ENCODE data around the gene EPHB1. TPM values are rescaled to one million over a fixed set of nuclear protein-coding genes. Genes with fewer than 3 reads are reported as not detected.

Gene EPHB1
- total RNA-seq, 1 donor from 2014 or later, result 1.8 TPM

DNA sequence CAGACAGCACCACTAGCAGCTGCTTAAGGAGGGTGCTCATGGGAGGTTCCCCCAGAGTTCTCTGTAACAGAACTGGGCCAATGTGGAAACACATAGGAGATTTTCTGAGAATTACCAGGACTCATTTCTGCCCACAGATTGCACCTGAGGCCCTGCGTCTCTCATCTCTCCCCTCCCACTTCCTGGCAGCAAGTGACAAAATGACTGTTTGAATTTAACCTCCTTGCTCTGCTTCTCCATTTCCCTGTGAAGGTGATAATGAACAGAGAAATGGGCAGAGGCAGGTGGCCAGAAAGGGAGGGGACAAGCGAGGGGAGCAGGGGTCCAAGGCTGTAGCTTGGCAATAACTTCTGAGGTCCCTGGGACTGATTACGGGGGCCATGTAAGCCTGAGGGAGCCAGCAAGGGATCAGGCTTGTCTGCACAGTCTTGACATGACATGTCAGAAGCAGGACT, 8.0 kb downstream of the EPHB1 start:
- no peaks in the 10 kb centered on the region for H3K36me3 Mint-ChIP-seq (ENCODE audit: insufficient read depth)
- no peak overlapping the region for H3K27ac Mint-ChIP-seq
- no peak for DNase-seq (ENCODE audit: low spot score, unreplicated experiment)
- H3K4me3 Mint-ChIP-seq (ENCODE audit: low read depth), result no peak overlapping the region
- TF ChIP-seq, protein P1, sequence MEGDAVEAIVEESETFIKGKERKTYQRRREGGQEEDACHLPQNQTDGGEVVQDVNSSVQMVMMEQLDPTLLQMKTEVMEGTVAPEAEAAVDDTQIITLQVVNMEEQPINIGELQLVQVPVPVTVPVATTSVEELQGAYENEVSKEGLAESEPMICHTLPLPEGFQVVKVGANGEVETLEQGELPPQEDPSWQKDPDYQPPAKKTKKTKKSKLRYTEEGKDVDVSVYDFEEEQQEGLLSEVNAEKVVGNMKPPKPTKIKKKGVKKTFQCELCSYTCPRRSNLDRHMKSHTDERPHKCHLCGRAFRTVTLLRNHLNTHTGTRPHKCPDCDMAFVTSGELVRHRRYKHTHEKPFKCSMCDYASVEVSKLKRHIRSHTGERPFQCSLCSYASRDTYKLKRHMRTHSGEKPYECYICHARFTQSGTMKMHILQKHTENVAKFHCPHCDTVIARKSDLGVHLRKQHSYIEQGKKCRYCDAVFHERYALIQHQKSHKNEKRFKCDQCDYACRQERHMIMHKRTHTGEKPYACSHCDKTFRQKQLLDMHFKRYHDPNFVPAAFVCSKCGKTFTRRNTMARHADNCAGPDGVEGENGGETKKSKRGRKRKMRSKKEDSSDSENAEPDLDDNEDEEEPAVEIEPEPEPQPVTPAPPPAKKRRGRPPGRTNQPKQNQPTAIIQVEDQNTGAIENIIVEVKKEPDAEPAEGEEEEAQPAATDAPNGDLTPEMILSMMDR (IDR thresholded peaks at IDR 0.05; ENCODE audit: unreplicated experiment), result no peak
- peaks cover 75% of the 10 kb centered on the region for H3K27me3 Mint-ChIP-seq
- no peaks in the 10 kb centered on the region for H3K9me3 Mint-ChIP-seq (ENCODE audit: low read depth)
- peaks cover 16% of the 10 kb centered on the region for H3K4me1 Mint-ChIP-seq (ENCODE audit: low read depth)

DNA sequence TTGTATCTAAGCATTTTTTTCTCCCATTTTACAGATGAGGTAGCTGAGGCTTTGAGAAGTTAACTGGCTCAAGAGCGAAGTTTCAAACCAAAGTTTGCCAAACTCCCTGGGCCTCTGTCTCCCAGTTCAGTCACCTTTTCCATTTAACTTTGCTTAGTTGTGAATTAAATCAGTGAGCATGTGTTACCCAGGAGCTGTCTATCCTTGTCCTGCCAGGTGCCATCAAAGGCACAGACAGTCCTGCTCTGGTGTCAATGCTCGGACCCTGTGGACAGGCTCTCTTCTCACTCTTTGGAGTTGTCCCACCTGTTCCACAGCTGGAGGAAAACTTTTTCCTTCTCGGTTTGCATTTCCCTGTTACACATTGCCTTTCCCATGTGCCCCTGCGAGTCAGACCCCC, 8.6 kb downstream of the EPHB1 start:
- no peak for DNase-seq (ENCODE audit: low spot score, unreplicated experiment)
- Mint-ChIP-seq H3K27me3 (peaks cover 75% of the 10 kb centered on the region), H3K4me3 (ENCODE audit: low read depth) (no peak overlapping the region), H3K4me1 (ENCODE audit: low read depth) (peaks cover 19% of the 10 kb centered on the region), H3K27ac (no peak overlapping the region), H3K9me3 (ENCODE audit: low read depth) (no peaks in the 10 kb centered on the region), H3K36me3 (ENCODE audit: insufficient read depth) (no peaks in the 10 kb centered on the region)
- TF ChIP-seq, protein P1 (IDR thresholded peaks at IDR 0.05; ENCODE audit: unreplicated experiment), result no peak

DNA sequence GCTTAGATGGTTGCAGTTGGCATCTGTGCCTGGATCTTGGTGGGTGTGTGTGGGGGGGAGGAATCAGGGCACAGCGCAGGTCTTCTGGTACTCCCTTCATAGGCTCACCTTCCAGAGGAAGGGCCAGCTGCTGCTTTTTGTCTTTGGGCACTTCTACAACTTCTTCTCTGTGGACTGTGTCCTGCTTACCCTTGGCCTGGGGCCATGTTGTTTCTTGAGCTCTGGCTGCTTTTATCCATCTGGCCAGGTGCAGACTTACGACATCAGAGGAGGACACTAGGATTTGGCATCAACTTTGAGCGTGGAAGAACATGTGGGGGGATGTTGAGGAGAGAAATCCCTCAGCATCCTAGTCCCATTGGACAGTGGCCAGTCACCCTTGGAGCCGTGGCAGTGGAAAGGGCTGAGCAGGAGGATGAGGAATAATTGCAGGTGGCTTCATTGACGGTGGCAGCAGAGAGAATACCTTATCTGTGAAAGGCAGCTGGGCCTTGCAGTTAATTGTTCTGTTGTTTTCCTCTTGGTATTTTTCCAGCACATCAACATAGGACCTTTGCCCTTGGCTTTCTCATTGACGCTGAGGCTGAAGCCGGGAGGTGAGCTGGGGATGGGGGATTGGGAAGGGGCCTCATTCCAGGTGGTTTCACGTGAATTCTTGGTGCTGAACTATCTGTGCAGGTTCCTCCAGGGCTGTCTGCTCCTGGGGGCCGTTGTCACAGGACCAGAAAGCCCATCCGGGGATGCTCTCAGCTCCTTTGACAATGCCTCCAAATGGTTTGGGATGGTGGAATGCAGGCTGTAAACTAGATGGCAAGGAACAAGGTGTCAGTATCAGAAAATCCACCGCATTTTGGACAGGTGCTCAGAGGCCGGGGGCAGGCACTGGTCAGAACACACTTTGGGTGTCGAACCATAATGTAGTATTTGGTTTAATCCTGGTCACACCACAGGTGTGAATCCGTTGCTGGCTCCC, 9.7 kb downstream of the EPHB1 start:
- H3K4me3 Mint-ChIP-seq (ENCODE audit: low read depth), result no peak overlapping the region
- no peaks in the 10 kb centered on the region for H3K9me3 Mint-ChIP-seq (ENCODE audit: low read depth)
- H3K27me3 Mint-ChIP-seq, result peaks cover 64% of the 10 kb centered on the region
- no peaks in the 10 kb centered on the region for H3K36me3 Mint-ChIP-seq (ENCODE audit: insufficient read depth)
- no peak for DNase-seq (ENCODE audit: low spot score, unreplicated experiment)
- no peak overlapping the region for H3K27ac Mint-ChIP-seq
- TF ChIP-seq, protein P1 (IDR thresholded peaks at IDR 0.05; ENCODE audit: unreplicated experiment), result no peak
- H3K4me1 Mint-ChIP-seq (ENCODE audit: low read depth), result peaks cover 23% of the 10 kb centered on the region

DNA sequence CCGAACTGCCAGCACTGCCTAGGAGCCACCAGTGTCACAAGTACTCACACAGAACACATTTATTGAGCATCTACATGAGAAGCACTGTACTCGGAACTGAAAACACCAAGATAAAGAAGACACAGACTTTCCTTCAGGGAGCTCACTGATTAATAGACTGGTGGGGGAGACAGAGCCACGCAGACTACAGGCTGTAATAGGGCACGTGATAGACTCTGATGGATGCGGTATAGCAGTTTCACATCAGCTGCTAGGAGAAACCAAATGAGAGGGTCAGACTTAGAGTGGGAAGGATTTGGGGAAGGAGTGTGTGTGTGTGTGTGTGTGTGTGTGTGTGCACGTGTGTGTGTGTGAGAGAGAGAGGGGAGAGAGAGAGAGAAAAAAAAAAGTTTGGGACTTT, 12.1 kb downstream of the EPHB1 start:
- no peak for DNase-seq (ENCODE audit: low spot score, unreplicated experiment)
- TF ChIP-seq, protein P1 (IDR thresholded peaks at IDR 0.05; ENCODE audit: unreplicated experiment), result no peak
- peaks cover 53% of the 10 kb centered on the region for H3K27me3 Mint-ChIP-seq
- peaks cover 31% of the 10 kb centered on the region for H3K4me1 Mint-ChIP-seq (ENCODE audit: low read depth)
- H3K9me3 Mint-ChIP-seq (ENCODE audit: low read depth), result no peaks in the 10 kb centered on the region
- H3K4me3 Mint-ChIP-seq (ENCODE audit: low read depth), result no peak overlapping the region
- H3K27ac Mint-ChIP-seq, result no peak overlapping the region
- H3K36me3 Mint-ChIP-seq (ENCODE audit: insufficient read depth), result no peaks in the 10 kb centered on the region

DNA sequence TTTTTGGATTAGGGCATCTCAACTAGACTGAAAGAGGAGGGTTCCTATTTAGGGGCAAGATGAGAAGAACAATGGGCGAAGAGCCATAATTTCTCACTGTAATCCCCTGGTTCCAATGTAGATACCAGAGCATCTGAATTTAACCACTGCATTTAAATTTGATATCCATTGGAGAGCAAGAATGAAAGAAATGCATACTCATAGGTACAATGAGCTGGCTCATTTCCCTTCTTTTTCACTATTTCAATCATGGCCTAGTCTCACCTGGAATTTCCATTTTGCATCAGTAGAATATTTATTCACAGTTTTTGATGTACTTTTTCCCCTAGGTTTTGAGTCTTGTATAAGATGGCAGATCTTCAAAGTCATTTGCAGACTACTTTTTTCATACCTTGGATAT, 13.8 kb downstream of the EPHB1 start:
- Mint-ChIP-seq H3K9me3 (ENCODE audit: low read depth) (no peaks in the 10 kb centered on the region), H3K36me3 (ENCODE audit: insufficient read depth) (no peaks in the 10 kb centered on the region), H3K4me1 (ENCODE audit: low read depth) (peaks cover 31% of the 10 kb centered on the region), H3K27me3 (peaks cover 54% of the 10 kb centered on the region), H3K27ac (no peak overlapping the region), H3K4me3 (ENCODE audit: low read depth) (no peak overlapping the region)
- DNase-seq (ENCODE audit: low spot score, unreplicated experiment), result no peak
- TF ChIP-seq, protein P1 (IDR thresholded peaks at IDR 0.05; ENCODE audit: unreplicated experiment), result no peak
